HG02852 (cell line): ENCODE results near the gene KSR2.

ENCODE experiments used
- ATAC-seq: cut with Tn5 transposase; IDR thresholded peaks from one replicate; pipeline ENCODE4 v1.9.1; 2021; ENCODE audit warnings: mild to moderate bottlenecking, moderate library complexity; ENCODE audit not compliant: unreplicated experiment

KSR2 gene

GRCh38 chr12:117508468-117508867 is 460.3 kb downstream of the KSR2 start:
- no peak for ATAC-seq

- ATAC-seq = no peak
These were observed 461.2 kb downstream of the KSR2 start for GRCh38 chr12:117507548-117507947.

- ATAC-seq = no peak
These were observed 462.5 kb downstream of the KSR2 start for GRCh38 chr12:117506333-117506732.

- no peak for ATAC-seq
These were observed 466.2 kb downstream of the KSR2 start for GRCh38 chr12:117502633-117503032.

GRCh38 chr12:117502233-117502632 is 466.6 kb downstream of the KSR2 start:
- no peak for ATAC-seq

GRCh38 chr12:117501076-117501869 is 467.5 kb downstream of the KSR2 start:
- no peak for ATAC-seq

- ATAC-seq = no peak
These were observed 468.9 kb downstream of the KSR2 start for GRCh38 chr12:117499759-117500485.

GRCh38 chr12:117498880-117499279 is 469.9 kb downstream of the KSR2 start:
- ATAC-seq = no peak

GRCh38 chr12:117498256-117498655 is 470.5 kb downstream of the KSR2 start:
- ATAC-seq = no peak

- ATAC-seq = no peak
These were observed 471.4 kb downstream of the KSR2 start for GRCh38 chr12:117497407-117497806.

GRCh38 chr12:117494833-117495655 is 473.7 kb downstream of the KSR2 start:
- no peak for ATAC-seq

GRCh38 chr12:117491711-117492110 is 477.1 kb downstream of the KSR2 start:
- no peak for ATAC-seq

- no peak for ATAC-seq
These were observed 478.7 kb downstream of the KSR2 start for GRCh38 chr12:117490130-117490529.

GRCh38 chr12:117489671-117490070 is 479.1 kb downstream of the KSR2 start:
- ATAC-seq = no peak

- ATAC-seq = no peak
These were observed 481.7 kb downstream of the KSR2 start for GRCh38 chr12:117486840-117487659.

- ATAC-seq = no peak
These were observed 482.6 kb downstream of the KSR2 start for GRCh38 chr12:117485984-117486839.

- ATAC-seq = no peak
These were observed 483.9 kb downstream of the KSR2 start for GRCh38 chr12:117484901-117485300.

- ATAC-seq = no peak
These were observed 485.3 kb downstream of the KSR2 start for GRCh38 chr12:117483501-117483900.

GRCh38 chr12:117481470-117481869 is 487.3 kb downstream of the KSR2 start:
- ATAC-seq = no peak

- no peak for ATAC-seq
These were observed 492.4 kb downstream of the KSR2 start for GRCh38 chr12:117476341-117476740.
